ENCODE results near the gene LMAN2.

The LMAN2 gene

GRCh38 chr5:177311392-177311722, 40.1 kb downstream of the LMAN2 start:
- H3K27ac ChIP-seq (ENCODE audit: poor library complexity, severe bottlenecking), result peak overlapping the region; percentile 59

GRCh38 chr5:177310757-177311391, 40.6 kb downstream of the LMAN2 start:
- no peak for DNase-seq (ENCODE audit: low spot score)
- no peak for TF ChIP-seq CTCF (IDR thresholded peaks at IDR 0.05; ENCODE audit: poor library complexity, severe bottlenecking)
- no peak for ATAC-seq (ENCODE audit: low read depth)

More at GRCh38 chr5:177311392-177311722, 40.1 kb downstream of the LMAN2 start:
- peak overlapping the region; percentile 50 for H3K4me3 ChIP-seq (ENCODE audit: severe bottlenecking)
- ATAC-seq (ENCODE audit: low read depth) (peak; percentile 27), DNase-seq (ENCODE audit: low spot score) (no peak)
- H3K36me3 ChIP-seq (ENCODE audit: low read depth), result peaks cover 26% of the 10 kb centered on the region
- no peak for TF ChIP-seq CTCF (IDR thresholded peaks at IDR 0.05; ENCODE audit: poor library complexity, severe bottlenecking)
- no peaks in the 10 kb centered on the region for H3K4me1 ChIP-seq (ENCODE audit: insufficient read depth, poor library complexity, severe bottlenecking)
- no peaks in the 10 kb centered on the region for H3K9me3 ChIP-seq (ENCODE audit: severe bottlenecking)
- no peaks in the 10 kb centered on the region for H3K27me3 ChIP-seq (ENCODE audit: insufficient read depth, poor library complexity, severe bottlenecking)

GRCh38 chr5:177310332-177310731, 41.1 kb downstream of the LMAN2 start:
- peak overlapping the region; percentile 59 for H3K27ac ChIP-seq (ENCODE audit: poor library complexity, severe bottlenecking)
- H3K4me1 ChIP-seq (ENCODE audit: insufficient read depth, poor library complexity, severe bottlenecking), result no peaks in the 10 kb centered on the region
- ATAC-seq (ENCODE audit: low read depth) (no peak), DNase-seq (ENCODE audit: low spot score) (no peak)
- H3K9me3 ChIP-seq (ENCODE audit: severe bottlenecking), result no peaks in the 10 kb centered on the region
- H3K4me3 ChIP-seq (ENCODE audit: severe bottlenecking), result peak overlapping the region; percentile 50
- H3K27me3 ChIP-seq (ENCODE audit: insufficient read depth, poor library complexity, severe bottlenecking), result no peaks in the 10 kb centered on the region
- no peak for TF ChIP-seq CTCF (IDR thresholded peaks at IDR 0.05; ENCODE audit: poor library complexity, severe bottlenecking)
- peaks cover 36% of the 10 kb centered on the region for H3K36me3 ChIP-seq (ENCODE audit: low read depth)

More at GRCh38 chr5:177310757-177311391, 40.6 kb downstream of the LMAN2 start:
- Histone ChIP-seq H3K27ac (ENCODE audit: poor library complexity, severe bottlenecking) (peak overlapping the region; percentile 59), H3K27me3 (ENCODE audit: insufficient read depth, poor library complexity, severe bottlenecking) (no peaks in the 10 kb centered on the region), H3K4me3 (ENCODE audit: severe bottlenecking) (peak overlapping the region; percentile 50), H3K36me3 (ENCODE audit: low read depth) (peaks cover 31% of the 10 kb centered on the region), H3K4me1 (ENCODE audit: insufficient read depth, poor library complexity, severe bottlenecking) (no peaks in the 10 kb centered on the region), H3K9me3 (ENCODE audit: severe bottlenecking) (no peaks in the 10 kb centered on the region)

- Histone ChIP-seq H3K27ac (ENCODE audit: poor library complexity, severe bottlenecking) (no peak overlapping the region), H3K36me3 (ENCODE audit: low read depth) (peaks cover 43% of the 10 kb centered on the region)
- ATAC-seq (ENCODE audit: low read depth), result peak; percentile 18; the same call in 1 of the 3 replicates
Measured at GRCh38 chr5:177309351-177310191, 41.9 kb downstream of the LMAN2 start.

More at GRCh38 chr5:177309351-177310191, 41.9 kb downstream of the LMAN2 start:
- Histone ChIP-seq H3K4me3 (ENCODE audit: severe bottlenecking) (no peak overlapping the region), H3K4me1 (ENCODE audit: insufficient read depth, poor library complexity, severe bottlenecking) (no peaks in the 10 kb centered on the region), H3K9me3 (ENCODE audit: severe bottlenecking) (no peaks in the 10 kb centered on the region), H3K27me3 (ENCODE audit: insufficient read depth, poor library complexity, severe bottlenecking) (no peaks in the 10 kb centered on the region)
- TF ChIP-seq CTCF (IDR thresholded peaks at IDR 0.05; ENCODE audit: poor library complexity, severe bottlenecking), result peak; percentile 97
- DNase-seq (ENCODE audit: low spot score), result no peak
